ENCODE results near the gene PPIG.
A peak's percentile ranks its signal among the peaks of the same experiment; 100 is the strongest.
"Not testable (repeated sequence)": the region's sequence is repeated elsewhere in the genome, so short reads cannot be mapped to it uniquely, and the experiment has no call there.

Gene PPIG

DNA sequence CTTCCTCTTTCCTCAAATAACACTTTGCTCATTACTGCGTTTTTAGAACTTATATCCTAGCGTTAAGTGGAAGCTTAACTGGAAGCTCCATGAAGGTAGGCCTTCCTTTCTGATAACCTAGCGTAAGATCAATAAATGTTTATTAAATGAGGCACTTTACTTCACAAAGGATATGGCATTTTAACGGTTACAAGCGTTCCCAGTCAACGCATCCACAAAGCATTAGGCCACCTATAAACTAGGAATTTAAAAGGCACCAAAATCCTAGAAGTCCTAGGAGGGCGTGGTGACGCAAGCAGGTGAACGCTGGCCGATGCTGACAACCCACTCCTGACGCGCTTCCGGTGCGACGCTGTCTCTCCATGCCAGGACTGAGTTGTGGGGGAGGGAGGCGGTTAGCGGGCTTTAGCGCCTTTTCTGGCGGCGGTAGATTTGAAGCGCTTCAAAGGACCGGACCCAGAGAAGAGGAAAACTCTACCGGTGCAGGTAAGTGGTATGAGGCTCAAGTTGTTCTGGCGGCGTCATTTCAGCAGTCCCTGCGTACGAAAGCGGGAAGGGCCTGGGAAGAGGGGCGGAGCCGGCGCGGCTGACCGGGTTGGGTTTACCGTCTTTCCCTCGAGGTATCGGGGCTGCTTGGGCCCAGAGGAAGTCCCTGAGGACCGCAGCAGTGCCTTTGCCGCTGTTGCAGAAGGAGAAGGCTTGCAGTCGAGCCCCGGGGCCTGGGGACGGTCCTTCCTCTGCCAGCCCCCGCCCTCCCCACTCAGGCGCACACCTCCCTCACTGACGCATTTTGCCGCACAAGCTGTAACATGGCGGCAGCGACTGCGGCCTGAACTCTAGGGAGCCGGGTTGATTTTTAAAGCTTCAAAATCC is at the start of gene PPIG:
PPIG (plus strand) TSS at position 347 of the 873 bp plus-strand sequence. CDS start 19,691 bp downstream, outside the sequence.
- peak; percentile 70 for DNase-seq

DNA sequence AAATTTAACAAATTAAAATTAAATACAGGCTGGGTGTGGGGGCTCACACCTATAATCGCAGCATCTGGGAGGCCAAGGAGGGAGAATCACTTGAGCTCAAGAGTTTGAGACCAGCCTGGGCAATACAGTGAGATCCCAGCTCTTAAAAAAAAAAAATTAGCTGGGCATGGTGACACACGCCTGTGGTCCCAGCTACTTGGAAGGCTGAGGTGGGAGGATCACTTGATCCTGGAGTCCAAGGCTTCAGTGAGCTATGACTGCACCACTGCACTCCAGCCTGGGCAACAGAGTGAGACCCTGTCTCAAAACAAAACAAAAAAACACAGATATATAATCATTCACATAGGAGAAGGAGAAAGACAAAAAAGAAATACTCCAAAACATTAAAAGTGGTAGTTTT is 44.7 kb upstream of the PPIG start:
- DNase-seq, result not testable (repeated sequence)

DNA sequence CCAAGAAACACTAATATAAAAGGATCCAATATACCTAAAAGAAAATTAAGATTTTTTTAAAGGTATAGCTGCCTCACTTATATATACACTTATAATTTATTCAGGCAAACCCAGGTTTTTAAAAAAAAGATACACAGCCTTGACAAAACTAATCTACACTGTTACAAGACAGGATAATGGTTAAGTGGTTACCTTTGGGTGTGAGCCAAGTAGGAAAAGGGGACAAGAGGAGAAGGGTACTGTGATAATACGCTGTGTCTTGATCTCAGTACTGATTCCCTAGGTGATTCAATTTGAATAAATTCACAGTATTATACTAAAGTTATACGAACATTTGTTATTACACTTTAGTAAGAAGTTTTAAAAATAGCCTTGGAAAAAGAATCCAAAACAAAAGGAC is 44.0 kb upstream of the PPIG start:
- DNase-seq, result no peak

GRCh38 chr2:169542433-169542832 is 41.7 kb upstream of the PPIG start:
- DNase-seq, result no peak

- DNase-seq, result no peak
These were observed 37.4 kb upstream of the PPIG start for GRCh38 chr2:169546756-169547155.

GRCh38 chr2:169561364-169561763 is 22.8 kb upstream of the PPIG start:
- no peak for DNase-seq

DNA sequence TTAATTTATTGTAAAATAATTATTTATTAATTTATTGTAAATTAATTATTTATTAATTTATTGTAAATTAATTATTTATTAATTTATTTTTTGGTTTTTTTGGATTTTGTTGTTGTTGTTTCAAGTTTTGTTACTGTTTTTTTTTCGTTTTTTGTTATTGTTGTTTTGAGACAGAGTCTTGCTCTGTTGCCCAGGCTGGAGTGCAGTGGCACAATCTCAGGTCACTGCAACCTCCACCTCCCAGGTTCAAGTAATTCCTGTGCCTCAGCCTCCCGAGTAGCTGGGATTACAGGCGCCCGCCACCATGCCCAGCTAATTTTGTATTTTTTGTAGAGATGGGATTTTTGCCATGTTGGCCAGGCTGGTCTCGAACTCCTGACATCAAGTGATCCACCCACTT is 22.1 kb upstream of the PPIG start:
- DNase-seq, result not testable (repeated sequence)

GRCh38 chr2:169562519-169562918 is 21.6 kb upstream of the PPIG start:
- DNase-seq, result no peak

DNA sequence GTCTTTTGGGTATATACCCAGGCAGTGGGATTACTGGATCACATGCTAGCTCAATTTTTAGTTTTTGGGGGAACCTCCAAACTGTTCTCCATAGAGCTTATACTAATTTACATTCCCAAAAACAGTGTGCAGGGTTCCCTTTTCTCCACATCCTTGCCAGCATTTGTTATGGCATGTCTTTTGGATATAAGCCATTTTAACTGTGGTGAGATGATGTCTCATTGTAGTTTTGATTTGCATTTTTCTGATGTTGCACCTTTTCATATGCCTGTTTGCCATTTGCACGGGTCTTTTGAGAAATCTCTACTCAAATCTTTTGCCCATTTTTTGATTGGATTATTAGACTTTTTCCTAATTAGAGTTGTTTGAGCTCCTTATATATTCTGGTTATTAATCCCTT is 18.5 kb upstream of the PPIG start:
- DNase-seq, result no peak

DNA sequence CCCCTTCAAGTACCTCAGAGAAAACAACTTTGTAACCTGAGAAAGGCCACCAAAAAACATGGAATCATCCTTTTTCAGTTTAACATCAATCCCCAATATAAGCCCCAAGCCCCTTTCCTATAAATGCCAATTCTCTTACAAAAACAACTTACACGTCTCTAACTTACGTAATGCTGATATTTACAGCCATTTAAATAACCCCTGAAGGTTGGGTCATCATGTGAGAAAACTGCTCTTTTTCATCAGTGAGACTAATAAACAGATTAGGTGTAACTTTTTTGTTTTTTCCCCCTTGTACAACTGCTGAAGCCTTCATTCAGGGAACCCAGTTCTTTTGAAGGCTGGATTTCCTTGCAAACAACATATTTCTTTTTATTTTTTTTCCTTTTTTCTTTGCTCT is 14.2 kb upstream of the PPIG start:
- DNase-seq, result no peak

DNA sequence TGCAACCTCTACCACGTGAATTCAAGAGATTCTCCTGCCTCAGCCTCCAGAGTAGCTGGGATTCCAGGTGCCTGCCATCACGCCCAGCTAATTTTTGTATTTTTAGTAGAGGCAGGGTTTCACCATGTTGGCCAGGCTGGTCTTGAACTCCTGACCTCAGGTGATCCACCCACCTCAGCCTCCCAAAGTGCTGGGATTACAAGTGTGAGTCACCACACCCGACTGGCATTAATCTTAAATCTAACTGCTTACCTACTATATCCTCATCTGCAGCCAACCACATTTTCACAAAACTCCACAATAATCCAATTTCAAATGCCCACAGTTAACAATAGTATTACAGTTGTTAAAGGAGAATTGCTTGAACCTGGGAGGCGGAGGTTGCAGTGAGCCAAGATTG is 13.4 kb upstream of the PPIG start:
- not testable (repeated sequence) for DNase-seq

- DNase-seq, result no peak
These were observed 12.6 kb upstream of the PPIG start for GRCh38 chr2:169571571-169571970.

DNA sequence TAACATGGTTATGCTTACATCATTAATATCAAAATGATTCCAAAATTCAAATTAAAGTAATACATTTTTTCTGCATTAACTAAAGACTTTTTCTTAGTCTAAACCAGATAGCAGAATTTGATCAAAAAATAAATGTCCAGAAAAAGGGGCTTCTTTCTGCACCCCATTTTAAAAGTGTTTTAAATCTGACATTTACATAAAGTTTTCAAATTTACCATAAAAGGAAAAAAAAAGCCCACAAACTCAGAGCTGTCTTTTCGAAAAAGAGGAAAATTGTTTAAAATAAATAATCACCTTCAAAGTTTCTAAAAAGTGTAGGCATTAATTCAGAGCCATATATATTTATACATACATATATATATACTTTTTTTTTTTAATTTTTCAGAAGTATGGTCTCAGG is 12.0 kb upstream of the PPIG start:
- DNase-seq, result no peak

DNA sequence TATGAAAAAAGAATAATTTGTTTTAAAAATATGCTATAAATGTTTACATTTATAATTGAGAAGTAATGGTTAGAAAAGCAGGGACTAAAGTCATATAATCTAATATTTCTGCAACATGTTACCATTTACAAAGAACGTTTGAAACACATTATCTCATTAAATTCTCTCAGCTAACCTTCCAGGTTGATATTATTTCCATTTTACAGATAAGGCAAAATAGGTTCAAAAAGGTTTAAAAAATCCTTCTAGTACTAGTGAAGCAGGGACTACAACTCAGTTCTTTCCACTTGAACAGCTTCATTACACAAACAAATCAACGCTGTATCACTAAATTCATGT is 11.4 kb upstream of the PPIG start:
- no peak for DNase-seq

GRCh38 chr2:169573160-169573973 is 10.8 kb upstream of the PPIG start, which contains the start of gene FASTKD1:
Gene FASTKD1 (minus strand): TSS chr2:169573865. CDS start chr2:169572029, 1,836 bp downstream.
- peak; percentile 50 for DNase-seq

DNA sequence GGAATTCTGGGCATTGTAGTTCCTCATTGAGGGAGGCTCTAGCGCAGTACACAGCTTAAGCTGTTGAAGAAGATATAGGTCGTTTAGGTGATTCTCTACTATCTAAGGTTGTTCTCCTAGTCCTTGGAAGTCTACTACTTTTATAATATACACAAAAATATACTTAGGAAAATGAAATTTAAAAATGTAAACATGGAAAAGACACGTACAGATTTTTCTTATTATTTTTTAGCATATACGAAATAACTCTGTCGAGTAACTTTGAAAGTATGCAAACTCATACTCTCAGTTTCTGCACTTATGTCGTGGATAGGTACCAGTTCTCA is 10.2 kb upstream of the PPIG start:
- DNase-seq, result no peak

DNA sequence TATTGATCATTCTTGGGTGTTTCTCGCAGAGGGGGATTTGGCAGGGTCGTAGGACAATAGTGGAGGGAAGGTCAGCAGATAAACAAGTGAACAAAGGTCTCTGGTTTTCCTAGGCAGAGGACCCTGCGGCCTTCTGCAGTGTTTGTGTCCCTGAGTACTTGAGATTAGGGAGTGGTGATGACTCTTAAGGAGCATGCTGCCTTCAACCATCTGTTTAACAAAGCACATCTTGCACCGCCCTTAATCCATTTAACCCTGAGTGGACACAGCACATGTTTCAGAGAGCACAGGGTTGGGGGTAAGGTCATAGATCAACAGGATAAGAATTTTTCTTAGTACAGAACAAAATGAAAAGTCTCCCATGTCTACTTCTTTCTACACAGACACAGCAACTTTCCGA is 9.6 kb upstream of the PPIG start:
- DNase-seq, result not testable (repeated sequence)

DNA sequence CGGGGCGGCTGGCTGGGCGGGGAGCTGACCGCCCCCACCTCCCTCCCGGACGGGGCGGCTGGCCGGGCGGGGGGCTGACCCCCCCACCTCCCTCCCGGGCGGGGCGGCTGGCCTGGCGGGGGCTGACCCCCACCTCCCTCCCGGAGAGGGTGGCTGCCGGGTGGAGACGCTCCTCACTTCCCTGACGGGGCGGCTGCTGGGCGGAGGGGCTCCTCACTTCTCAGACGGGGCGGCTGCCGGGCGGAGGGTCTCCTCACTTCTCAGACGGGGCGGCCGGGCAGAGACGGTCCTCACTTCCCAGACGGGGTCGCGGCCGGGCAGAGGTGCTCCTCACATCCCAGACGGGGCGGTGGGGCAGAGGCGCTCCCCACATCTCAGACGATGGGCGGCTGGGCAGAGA is 8.9 kb upstream of the PPIG start:
- DNase-seq, result not testable (repeated sequence)

DNA sequence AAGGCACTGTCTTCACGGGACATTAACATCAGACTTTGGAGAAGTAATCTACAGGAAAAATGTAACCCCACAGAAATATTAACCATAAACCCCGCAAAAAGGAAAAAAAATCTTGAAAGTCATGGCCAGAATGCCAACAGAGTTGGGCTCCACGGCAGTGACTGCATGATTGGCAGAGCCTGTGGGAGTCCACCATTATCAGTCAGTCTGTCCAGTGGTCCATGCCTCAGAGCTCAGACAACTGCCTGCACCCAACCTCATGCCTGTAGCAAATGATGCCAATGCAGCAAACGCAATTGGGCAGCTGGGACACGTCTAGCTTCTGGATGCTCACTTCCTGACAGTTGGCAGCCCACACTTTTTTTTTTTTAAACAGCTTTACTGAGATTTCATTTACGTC is 5.1 kb upstream of the PPIG start:
- DNase-seq, result no peak

DNA sequence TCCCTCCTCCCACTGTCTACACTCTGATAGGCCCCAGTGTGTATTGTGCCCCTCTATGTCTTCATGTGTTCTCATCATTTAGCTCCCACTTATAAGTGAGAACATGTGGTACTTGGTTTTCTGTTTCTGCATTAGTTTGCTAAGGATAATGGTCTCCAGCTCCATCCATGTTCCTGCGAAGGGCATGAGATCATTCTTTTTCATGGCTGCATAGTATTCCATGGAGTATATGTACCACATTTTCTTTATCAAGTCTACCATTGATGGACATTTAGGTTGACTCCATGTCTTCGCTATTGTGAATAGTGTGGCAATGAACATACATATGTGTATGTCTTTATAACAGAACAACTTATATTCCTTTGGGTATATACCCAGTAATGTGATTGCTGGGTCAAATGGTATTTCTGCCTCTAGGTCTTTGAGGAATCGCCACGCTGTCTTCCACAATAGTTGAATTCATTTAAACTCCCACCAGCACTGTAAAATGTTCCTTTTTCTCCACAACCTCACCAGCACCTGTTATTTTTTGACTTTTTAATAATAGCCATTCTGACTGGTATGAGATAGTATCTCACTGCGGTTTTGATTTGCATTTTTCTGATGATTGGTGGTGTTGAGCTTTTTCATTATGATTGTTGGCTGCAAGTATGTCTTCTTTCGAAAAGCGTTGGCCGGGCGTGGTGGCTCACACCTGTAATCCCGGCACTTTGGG is 1.4 kb upstream of the PPIG start:
- not testable (repeated sequence) for DNase-seq

DNA sequence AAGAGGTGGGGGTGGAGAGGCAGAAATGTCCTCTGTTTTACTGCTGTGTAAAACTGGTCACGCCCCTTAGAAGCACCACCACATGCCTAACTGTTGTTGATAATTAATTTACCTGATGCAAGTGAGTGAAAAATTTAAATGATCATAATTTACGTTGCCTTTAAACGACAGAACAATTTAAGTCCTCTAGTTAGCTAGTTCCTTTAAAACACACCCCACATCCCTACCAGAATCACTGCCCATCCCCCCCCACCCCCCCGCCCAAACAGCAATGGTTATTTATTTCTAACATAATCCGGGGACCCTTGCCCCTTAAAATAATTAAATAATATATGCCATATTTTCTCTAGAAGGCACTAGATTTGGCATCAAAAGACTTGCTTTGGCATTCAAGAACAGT is 633 bp upstream of the PPIG start:
- no peak for DNase-seq

DNA sequence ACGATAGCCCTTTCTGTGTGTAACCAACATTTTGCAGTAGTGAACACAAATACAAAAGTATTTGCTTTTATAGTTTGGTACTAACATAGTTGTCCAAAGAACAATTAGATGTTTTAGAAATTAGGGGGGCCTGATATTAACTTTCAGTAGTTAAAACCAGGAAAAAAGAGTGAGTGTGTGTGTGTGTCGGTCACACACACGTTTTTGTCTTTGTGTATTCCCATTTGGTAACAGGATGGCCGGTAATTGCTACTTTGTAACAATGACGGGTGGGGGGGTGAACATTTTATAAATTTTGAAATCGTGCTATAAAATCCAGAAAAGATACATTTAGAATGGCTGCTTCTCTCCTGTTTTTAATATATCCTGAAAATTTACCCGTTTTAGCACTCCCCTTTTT is 1.5 kb downstream of the PPIG start:
- no peak for DNase-seq

- DNase-seq, result no peak
These were observed 6.7 kb downstream of the PPIG start for GRCh38 chr2:169590804-169591203.

DNA sequence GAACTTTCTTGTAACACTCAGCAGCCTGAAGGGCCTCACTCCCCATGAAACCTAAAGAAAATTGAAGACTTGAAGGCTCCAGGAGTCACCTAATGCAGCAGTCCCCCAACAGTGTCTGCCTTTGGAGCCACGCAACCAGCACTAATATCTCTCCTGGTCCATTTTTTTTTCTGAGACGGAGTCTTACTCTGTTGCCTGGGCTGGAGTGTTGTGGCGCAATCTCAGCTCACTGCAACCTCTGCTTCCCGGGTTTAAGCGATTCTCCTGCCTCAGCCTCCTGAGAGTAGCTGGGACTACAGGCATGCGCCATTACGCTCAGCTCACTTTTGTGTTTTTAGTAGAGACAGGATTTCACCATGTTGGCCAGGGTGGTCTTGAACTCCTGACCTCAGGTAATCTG is 12.4 kb downstream of the PPIG start:
- not testable (repeated sequence) for DNase-seq

All from NCI-H187 treated with DMSO at 0.1 percent for 48 hours (cell line).